PC-3 (cell line): ENCODE results near the gene FAM98C. TPM values are rescaled to one million over a fixed set of nuclear protein-coding genes. Genes with fewer than 3 reads are reported as not detected.
"Not testable (repeated sequence)": the region's sequence is repeated elsewhere in the genome, so short reads cannot be mapped to it uniquely, and the experiment has no call there.

ENCODE experiments used
- ATAC-seq: fragments of 200-7000 bp; cut with Tn5 transposase; 2 replicates; pipeline ENCODE4 v1.9.1; 2020; ENCODE audit warnings: mild to moderate bottlenecking, moderate library complexity
- BruUV-seq: library from RNA; stranded (reverse); fragments of 400-500 nt; replicated peaks from 2 replicates; lab custom pipeline; 2021; lab: Mats Ljungman, UMichigan
- CTCF ChIA-PET: fragments of 300-600 bp; sonication (Branson Sonifier 250); formaldehyde crosslinking; loops from one replicate; lab custom pipeline; 2022; ENCODE audit warnings: antibody characterized with exemption; lab: Charles Lee
- POLR2A ChIA-PET: fragments of 300-600 bp; sonication (Branson Sonifier 250); formaldehyde crosslinking; loops from one replicate; lab custom pipeline; 2022; ENCODE audit warnings: antibody characterized with exemption; ENCODE audit not compliant: unreplicated experiment; lab: Charles Lee
- DNase-seq: peaks from one replicate; pipeline ENCODE4 v3.0.0-alpha.2; 2015
- H2AFZ ChIP-seq: fragments of 300-600 bp; sonication (generic); 2 replicates; pipeline ENCODE4 v1.6.0; 2016; ENCODE audit warnings: antibody characterized with exemption, low read length
- H3F3A ChIP-seq: fragments of 300-600 bp; sonication (generic); one replicate; pipeline ENCODE4 v1.6.0; 2017; ENCODE audit warnings: antibody characterized with exemption, low read length, control low read depth, mild to moderate bottlenecking; ENCODE audit not compliant: unreplicated experiment
- H3K27ac ChIP-seq: fragments of 300-600 bp; sonication (generic); 2 replicates; pipeline ENCODE4 v1.5.1; 2016; ENCODE audit warnings: mild to moderate bottlenecking, low read length
- H3K27me3 ChIP-seq: fragments of 300-600 bp; sonication (generic); 2 replicates; pipeline ENCODE4 v1.6.1; 2016; ENCODE audit warnings: low read length, mixed read lengths
- H3K36me3 ChIP-seq: fragments of 300-600 bp; sonication (generic); 2 replicates; pipeline ENCODE4 v1.6.1; 2016; ENCODE audit warnings: low read depth, mixed run types, low read length, mixed read lengths
- H3K4me1 ChIP-seq: fragments of 300-600 bp; sonication (generic); 2 replicates; pipeline ENCODE4 v1.5.1; 2016; ENCODE audit warnings: low read length; ENCODE audit not compliant: insufficient read depth
- H3K4me2 ChIP-seq: fragments of 300-600 bp; sonication (generic); 2 replicates; pipeline ENCODE4 v1.6.0; 2016; ENCODE audit warnings: low read length
- H3K4me3 ChIP-seq: fragments of 300-600 bp; sonication (generic); 2 replicates; pipeline ENCODE4 v1.5.1; 2016; ENCODE audit warnings: mild to moderate bottlenecking, low read length, mixed read lengths
- H3K79me2 ChIP-seq: fragments of 300-600 bp; sonication (generic); 2 replicates; pipeline ENCODE4 v1.6.1; 2017; ENCODE audit warnings: low read length, mixed read lengths
- H3K9ac ChIP-seq: fragments of 300-600 bp; sonication (generic); 2 replicates; pipeline ENCODE4 v1.6.0; 2016; ENCODE audit warnings: mild to moderate bottlenecking, low read length
- H3K9me2 ChIP-seq: fragments of 300-600 bp; sonication (generic); replicated peaks from 2 replicates; pipeline ENCODE4 v1.6.1; 2016; ENCODE audit warnings: mixed run types, low read length, mixed read lengths
- H3K9me3 ChIP-seq: fragments of 300-600 bp; sonication (generic); 2 replicates; pipeline ENCODE4 v1.6.1; 2016; ENCODE audit warnings: low read length, mixed read lengths
- H4K20me1 ChIP-seq: fragments of 300-600 bp; sonication (generic); 2 replicates; pipeline ENCODE4 v1.6.1; 2016; ENCODE audit warnings: low read length, mixed read lengths
- EZH2 ChIP-seq: fragments of 300-600 bp; sonication (generic); IDR thresholded peaks from one replicate; pipeline ENCODE4 v1.6.1; 2017; ENCODE audit warnings: antibody characterized with exemption, mild to moderate bottlenecking, low read length; ENCODE audit not compliant: unreplicated experiment
- EZH2phosphoT487 ChIP-seq: fragments of 300-600 bp; sonication (generic); IDR thresholded peaks from 2 replicates; pipeline ENCODE4 v1.6.1; 2018; ENCODE audit warnings: mild to moderate bottlenecking, antibody characterized with exemption, low read length, borderline replicate concordance
- intact Hi-C: fragments of 100-400 bp; cut with micrococcal nuclease; formaldehyde crosslinking; loops from 2 replicates; pipeline ENCODE4 v1.9.0; 2023
- total RNA-seq: library from RNA; depleted of rRNA; stranded (reverse); fragments of >200 nt; gene quantifications from 2 replicates; pipeline ENCODE4 v1.2.3, GENCODE V29; 2014
- TF ChIP-seq, protein P1 (sequence below): fragments of 300-600 bp; sonication (generic); conservative IDR thresholded peaks from 2 replicates; pipeline ENCODE4 v1.5.1; 2017; ENCODE audit warnings: antibody characterized with exemption, low read depth, mild to moderate bottlenecking, low read length

FAM98C gene
- total RNA-seq, 1 experiment from 2014 or later: 23.5 TPM

DNA sequence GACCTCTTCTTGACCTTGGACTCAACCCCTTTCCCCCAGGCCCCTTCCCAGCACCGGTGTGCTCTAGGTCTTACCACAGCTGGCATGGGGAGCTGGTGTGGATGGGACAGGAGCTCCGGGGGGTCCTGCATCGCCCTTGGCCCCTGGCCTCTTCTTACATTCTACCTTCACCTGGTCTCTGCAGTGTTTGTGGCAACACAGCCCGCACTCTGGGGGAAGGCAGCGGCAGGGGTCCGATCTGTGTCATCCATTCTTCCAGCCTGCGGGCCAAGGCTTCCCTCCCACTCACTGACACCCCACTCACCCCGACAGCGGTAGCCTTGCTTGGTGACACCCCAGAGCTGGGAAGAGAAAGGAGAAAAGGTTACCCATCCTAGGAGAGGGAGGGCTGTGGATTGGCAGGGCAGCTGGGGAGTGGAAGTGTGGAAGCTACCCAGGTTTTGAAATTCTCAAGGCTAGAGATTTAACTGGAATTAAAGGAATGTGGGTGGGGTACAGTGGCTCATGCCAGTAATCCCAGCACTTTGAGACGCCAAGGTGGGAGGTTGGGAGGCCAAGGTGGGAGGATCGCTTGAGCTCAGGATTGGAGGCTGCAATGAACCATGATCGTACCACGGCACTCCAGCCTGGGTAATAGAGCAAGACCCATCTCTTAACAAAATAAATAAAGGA, 8.3 kb downstream of the FAM98C start:
- Histone ChIP-seq H3K9me2 (no peaks in the 10 kb centered on the region), H3K36me3 (no peaks in the 10 kb centered on the region), H3K4me3 (no peak overlapping the region), H4K20me1 (no peaks in the 10 kb centered on the region), H3K4me2 (no peak overlapping the region), H3K9ac (no peak overlapping the region), H2AFZ (no peak overlapping the region), H3K4me1 (no peaks in the 10 kb centered on the region), H3K27me3 (no peaks in the 10 kb centered on the region), H3K27ac (no peak overlapping the region), H3F3A (no peaks in the 10 kb centered on the region), H3K9me3 (no peaks in the 10 kb centered on the region), H3K79me2 (no peaks in the 10 kb centered on the region)
- TF ChIP-seq EZH2 (no peak), EZH2phosphoT487 (no peak)
- TF ChIP-seq, protein P1, sequence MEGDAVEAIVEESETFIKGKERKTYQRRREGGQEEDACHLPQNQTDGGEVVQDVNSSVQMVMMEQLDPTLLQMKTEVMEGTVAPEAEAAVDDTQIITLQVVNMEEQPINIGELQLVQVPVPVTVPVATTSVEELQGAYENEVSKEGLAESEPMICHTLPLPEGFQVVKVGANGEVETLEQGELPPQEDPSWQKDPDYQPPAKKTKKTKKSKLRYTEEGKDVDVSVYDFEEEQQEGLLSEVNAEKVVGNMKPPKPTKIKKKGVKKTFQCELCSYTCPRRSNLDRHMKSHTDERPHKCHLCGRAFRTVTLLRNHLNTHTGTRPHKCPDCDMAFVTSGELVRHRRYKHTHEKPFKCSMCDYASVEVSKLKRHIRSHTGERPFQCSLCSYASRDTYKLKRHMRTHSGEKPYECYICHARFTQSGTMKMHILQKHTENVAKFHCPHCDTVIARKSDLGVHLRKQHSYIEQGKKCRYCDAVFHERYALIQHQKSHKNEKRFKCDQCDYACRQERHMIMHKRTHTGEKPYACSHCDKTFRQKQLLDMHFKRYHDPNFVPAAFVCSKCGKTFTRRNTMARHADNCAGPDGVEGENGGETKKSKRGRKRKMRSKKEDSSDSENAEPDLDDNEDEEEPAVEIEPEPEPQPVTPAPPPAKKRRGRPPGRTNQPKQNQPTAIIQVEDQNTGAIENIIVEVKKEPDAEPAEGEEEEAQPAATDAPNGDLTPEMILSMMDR: no peak
- no peak; the same call in 1 of the 2 replicates for ATAC-seq
- BruUV-seq: no TSS peak
- no peak for DNase-seq
- ChIA-PET CTCF (no interaction called here), POLR2A (interaction anchor here (0.6 kb wide), 1 partner anchor 345 kb away, joined by 10 read pairs; no protein-coding TSS in a partner anchor)
- intact Hi-C loops: no loop called here

DNA sequence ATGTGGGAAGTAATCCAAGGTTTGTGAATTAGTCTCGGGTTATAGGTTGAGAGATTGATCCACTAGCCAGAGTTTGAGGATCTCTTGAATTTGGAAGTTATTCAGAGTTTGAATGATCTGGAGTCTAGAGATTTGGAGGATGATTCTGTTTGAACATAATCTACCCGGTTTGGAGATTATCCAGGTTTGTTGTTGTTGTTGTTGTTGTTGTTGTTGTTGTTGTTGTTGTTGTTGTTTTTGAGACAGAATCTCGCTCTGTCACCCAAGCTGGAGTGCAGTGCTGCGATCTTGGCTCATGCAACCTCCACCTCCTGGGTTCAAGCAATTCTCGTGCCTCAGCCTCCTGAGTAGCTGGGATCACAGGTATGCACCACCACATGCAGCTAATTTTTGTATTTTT, 9.0 kb downstream of the FAM98C start:
- H4K20me1 ChIP-seq, H3K27ac ChIP-seq, H3K9me2 ChIP-seq, DNase-seq, intact Hi-C loops, H3F3A ChIP-seq, BruUV-seq, H3K4me1 ChIP-seq, H3K4me3 ChIP-seq, POLR2A ChIA-PET, H3K9me3 ChIP-seq, H3K9ac ChIP-seq, H3K36me3 ChIP-seq, CTCF ChIA-PET, H3K4me2 ChIP-seq, H3K27me3 ChIP-seq, H2AFZ ChIP-seq, ATAC-seq, H3K79me2 ChIP-seq: not testable (repeated sequence)

DNA sequence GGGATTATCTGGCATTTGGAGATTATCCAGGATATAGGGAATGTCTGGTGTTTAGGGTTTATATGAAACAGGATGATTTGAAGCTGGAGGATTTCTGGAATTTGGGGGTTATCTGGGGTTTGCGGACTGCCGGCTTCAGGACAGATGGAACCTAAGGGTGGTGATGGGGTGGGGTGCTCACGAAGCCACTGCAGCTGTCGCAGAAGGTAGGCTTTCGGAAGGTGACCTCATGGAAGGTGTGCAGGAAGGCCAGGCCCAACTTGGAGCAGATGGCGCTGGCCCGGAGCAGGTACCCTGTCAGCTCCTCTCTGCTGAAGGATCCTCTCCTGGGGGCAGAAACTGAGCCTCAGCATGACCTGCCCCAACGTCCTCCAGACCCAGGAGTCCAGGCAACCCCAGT, 9.6 kb downstream of the FAM98C start:
- H2AFZ ChIP-seq: no peak overlapping the region
- H3K27me3 ChIP-seq: no peaks in the 10 kb centered on the region
- H3K4me2 ChIP-seq: no peak overlapping the region
- intact Hi-C loops: no loop called here
- H3K9ac ChIP-seq: no peak overlapping the region
- no peak overlapping the region for H3K27ac ChIP-seq
- no peak for DNase-seq
- H3K4me1 ChIP-seq: no peaks in the 10 kb centered on the region
- H4K20me1 ChIP-seq: no peaks in the 10 kb centered on the region
- BruUV-seq: no TSS peak
- no peaks in the 10 kb centered on the region for H3K9me3 ChIP-seq
- POLR2A ChIA-PET: no interaction called here
- CTCF ChIA-PET: no interaction called here
- no peaks in the 10 kb centered on the region for H3K9me2 ChIP-seq
- TF ChIP-seq EZH2phosphoT487 (no peak), EZH2 (no peak)
- TF ChIP-seq, protein P1: no peak
- no peaks in the 10 kb centered on the region for H3K79me2 ChIP-seq
- no peaks in the 10 kb centered on the region for H3K36me3 ChIP-seq
- H3K4me3 ChIP-seq: no peak overlapping the region
- no peaks in the 10 kb centered on the region for H3F3A ChIP-seq
- no peak for ATAC-seq
